Measurements from ENCODE around the gene KDM3B. TPM values are rescaled to one million over a fixed set of nuclear protein-coding genes. Genes with fewer than 3 reads are reported as not detected.

KDM3B gene
- total RNA-seq, 1 experiment from 2014 or later, result 89.2 TPM

DNA sequence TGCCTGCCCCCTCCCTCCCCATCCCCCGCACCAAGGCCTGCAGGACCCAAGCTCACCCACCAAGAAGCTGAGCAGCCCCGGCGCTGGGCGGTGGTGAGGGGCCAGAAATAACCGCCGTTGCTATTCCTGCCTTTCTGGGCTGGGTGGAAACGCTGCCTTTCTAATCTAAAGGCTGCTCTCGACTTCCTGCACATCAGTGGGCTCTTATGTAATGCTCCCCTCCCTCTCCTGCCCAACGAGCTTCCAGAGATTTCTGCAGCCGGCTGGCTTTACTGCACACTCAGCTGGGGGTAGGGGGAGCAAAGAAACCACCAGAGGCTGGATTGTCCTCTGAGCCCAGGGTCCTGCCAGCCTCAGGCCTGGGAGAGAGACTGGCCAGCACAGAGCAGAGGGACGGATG lies 105.9 kb downstream of the KDM3B start:
- peaks cover 2% of the 10 kb centered on the region for H3K23me2 ChIP-seq (ENCODE audit: insufficient read length, low read depth, low read length, poor library complexity, severe bottlenecking)
- no peak overlapping the region for H3K56ac ChIP-seq (ENCODE audit: insufficient read length, low read depth, low read length)
- no peak overlapping the region for H2BK15ac ChIP-seq (ENCODE audit: low read depth, low read length)
- no peak overlapping the region for H2AFZ ChIP-seq (ENCODE audit: low read length)
- Mint-ChIP-seq H3K4me1 (peaks cover 32 to 44% of the 10 kb centered on the region in 2 experiments), H3K9me3 (no peaks in the 10 kb centered on the region; a peak in 1 of 5 replicates), H3K27me3 (ENCODE audit: low read depth) (no peaks in the 10 kb centered on the region; the same call in 1 of the 2 replicates), H3K27ac (no peak overlapping the region; a peak in 1 of 7 replicates), H3K4me3 (no peak overlapping the region), H3K36me3 (ENCODE audit: insufficient read depth in 1 of 3, low read depth in 3 of 3) (no peaks in the 10 kb centered on the region)
- DNase-seq, result no peak
- no peak overlapping the region for H3T11ph ChIP-seq (ENCODE audit: low read length)
- no peak overlapping the region for H3K23ac ChIP-seq (ENCODE audit: insufficient read length, low read depth, low read length)
- H3K14ac ChIP-seq (ENCODE audit: insufficient read depth, low read length), result no peak overlapping the region
- H3K27ac ChIP-seq (ENCODE audit: insufficient read length, low read depth, low read length), result no peak overlapping the region
- no peaks in the 10 kb centered on the region for H3K79me1 ChIP-seq (ENCODE audit: insufficient read depth, low read depth, low read length, poor library complexity, severe bottlenecking)
- no peak overlapping the region for H2AK5ac ChIP-seq (ENCODE audit: insufficient read length, low read length)
- H4K91ac ChIP-seq (ENCODE audit: insufficient read length, low read depth, low read length), result no peak overlapping the region
- H3K79me2 ChIP-seq (ENCODE audit: insufficient read depth, low read length), result no peaks in the 10 kb centered on the region
- H4K20me1 ChIP-seq (ENCODE audit: control insufficient read depth, insufficient read depth, insufficient read length), result no peaks in the 10 kb centered on the region
- no peak overlapping the region for H2BK120ac ChIP-seq (ENCODE audit: low read depth, low read length, poor library complexity, severe bottlenecking)
- no peak overlapping the region for H3K4ac ChIP-seq (ENCODE audit: low read depth, low read length)
- no peak overlapping the region for H3K9ac ChIP-seq (ENCODE audit: extremely low read depth, insufficient read length, low read length)
- TF ChIP-seq, protein P1, sequence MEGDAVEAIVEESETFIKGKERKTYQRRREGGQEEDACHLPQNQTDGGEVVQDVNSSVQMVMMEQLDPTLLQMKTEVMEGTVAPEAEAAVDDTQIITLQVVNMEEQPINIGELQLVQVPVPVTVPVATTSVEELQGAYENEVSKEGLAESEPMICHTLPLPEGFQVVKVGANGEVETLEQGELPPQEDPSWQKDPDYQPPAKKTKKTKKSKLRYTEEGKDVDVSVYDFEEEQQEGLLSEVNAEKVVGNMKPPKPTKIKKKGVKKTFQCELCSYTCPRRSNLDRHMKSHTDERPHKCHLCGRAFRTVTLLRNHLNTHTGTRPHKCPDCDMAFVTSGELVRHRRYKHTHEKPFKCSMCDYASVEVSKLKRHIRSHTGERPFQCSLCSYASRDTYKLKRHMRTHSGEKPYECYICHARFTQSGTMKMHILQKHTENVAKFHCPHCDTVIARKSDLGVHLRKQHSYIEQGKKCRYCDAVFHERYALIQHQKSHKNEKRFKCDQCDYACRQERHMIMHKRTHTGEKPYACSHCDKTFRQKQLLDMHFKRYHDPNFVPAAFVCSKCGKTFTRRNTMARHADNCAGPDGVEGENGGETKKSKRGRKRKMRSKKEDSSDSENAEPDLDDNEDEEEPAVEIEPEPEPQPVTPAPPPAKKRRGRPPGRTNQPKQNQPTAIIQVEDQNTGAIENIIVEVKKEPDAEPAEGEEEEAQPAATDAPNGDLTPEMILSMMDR (conservative IDR thresholded peaks at IDR 0.05), result no peak
- H3K4me1 ChIP-seq (ENCODE audit: insufficient read depth, low read length), result no peaks in the 10 kb centered on the region; the same call in 1 of the 2 replicates
- H4K5ac ChIP-seq (ENCODE audit: insufficient read length, low read depth, low read length), result no peak overlapping the region
- no peaks in the 10 kb centered on the region for H3K9me3 ChIP-seq (ENCODE audit: control insufficient read depth, low read depth, low read length)
- H3K18ac ChIP-seq (ENCODE audit: insufficient read length, low read depth, low read length), result no peak overlapping the region
- no peak overlapping the region for H3K4me2 ChIP-seq (ENCODE audit: insufficient read depth, insufficient read length, low read length)
- no peak overlapping the region for H2BK20ac ChIP-seq (ENCODE audit: low read depth, low read length, poor library complexity, severe bottlenecking)
- no peak overlapping the region for H2BK12ac ChIP-seq (ENCODE audit: insufficient read length, low read depth, low read length)
- no peak overlapping the region for H2BK5ac ChIP-seq (ENCODE audit: insufficient read length, low read length)
- no peak overlapping the region for H4K8ac ChIP-seq (replicated peaks; ENCODE audit: insufficient read length, low read depth, low read length)
- no peaks in the 10 kb centered on the region for H3K27me3 ChIP-seq (ENCODE audit: insufficient read depth, low read length)
- WGBS (ENCODE audit: extremely low coverage, insufficient read length, low lambda C conversion rate), result no CpG with 5 or more reads among the region's 11 CpGs
